ENCODE data around the gene DIP2C. TPM values are rescaled to one million over a fixed set of nuclear protein-coding genes. Genes with fewer than 3 reads are reported as not detected.
A peak's percentile ranks its signal among the peaks of the same experiment; 100 is the strongest.

Gene DIP2C
- total RNA-seq, 2 donors from 2014 or later, result 13.0 to 13.7 TPM

GRCh38 chr10:393106-393745 is 296.2 kb downstream of the DIP2C start:
- no peak overlapping the region for H3K9ac ChIP-seq (ENCODE audit: extremely low read depth, low read length, poor library complexity, severe bottlenecking)
- no peaks in the 10 kb centered on the region for H3K9me3 ChIP-seq (ENCODE audit: control insufficient read depth, low read length)
- no peak for TF ChIP-seq CTCF (conservative IDR thresholded peaks at IDR 0.05)
- H3K4me1 Mint-ChIP-seq, result peaks cover 21% of the 10 kb centered on the region
- H3K27me3 Mint-ChIP-seq (ENCODE audit: insufficient read depth), result no peaks in the 10 kb centered on the region
- H3K4me3 ChIP-seq (ENCODE audit: low read length), result no peak overlapping the region
- H3K27ac Mint-ChIP-seq, result peak overlapping the region; percentile 32
- H3K36me3 ChIP-seq (ENCODE audit: control insufficient read depth, insufficient read depth, low read length), result peaks cover 16% of the 10 kb centered on the region
- H3K9me3 Mint-ChIP-seq, result no peaks in the 10 kb centered on the region
- H3K36me3 Mint-ChIP-seq (ENCODE audit: low read depth), result peaks cover 13% of the 10 kb centered on the region
- peaks cover 13% of the 10 kb centered on the region for H3K4me1 ChIP-seq (ENCODE audit: control insufficient read depth, insufficient read depth, low read length)
- no peak overlapping the region for H3K4me3 Mint-ChIP-seq
- WGBS, 2 experiments (ENCODE audit: insufficient coverage in 1 of 2, insufficient read length in 1 of 2), result 96% methylated on average over 7 to 12 of the region's 13 CpGs
- H3K27ac ChIP-seq (ENCODE audit: low read depth, low read length), result no peak overlapping the region
- DNase-seq, result no peak
- H3K27me3 ChIP-seq (ENCODE audit: control insufficient read depth, insufficient read depth, low read length, poor library complexity, severe bottlenecking), result no peaks in the 10 kb centered on the region

GRCh38 chr10:392705-393037 is 296.8 kb downstream of the DIP2C start:
- Histone ChIP-seq H3K9ac (ENCODE audit: extremely low read depth, low read length, poor library complexity, severe bottlenecking) (no peak overlapping the region), H3K4me1 (ENCODE audit: control insufficient read depth, insufficient read depth, low read length) (peaks cover 9% of the 10 kb centered on the region), H3K27ac (ENCODE audit: low read depth, low read length) (no peak overlapping the region), H3K9me3 (ENCODE audit: control insufficient read depth, low read length) (no peaks in the 10 kb centered on the region), H3K4me3 (ENCODE audit: low read length) (no peak overlapping the region), H3K36me3 (ENCODE audit: control insufficient read depth, insufficient read depth, low read length) (peaks cover 16% of the 10 kb centered on the region), H3K27me3 (ENCODE audit: control insufficient read depth, insufficient read depth, low read length, poor library complexity, severe bottlenecking) (no peaks in the 10 kb centered on the region)
- H3K27me3 Mint-ChIP-seq (ENCODE audit: insufficient read depth), result no peaks in the 10 kb centered on the region
- H3K36me3 Mint-ChIP-seq (ENCODE audit: low read depth), result peaks cover 14% of the 10 kb centered on the region
- no peaks in the 10 kb centered on the region for H3K9me3 Mint-ChIP-seq
- no peak overlapping the region for H3K4me3 Mint-ChIP-seq
- H3K27ac Mint-ChIP-seq, result peak overlapping the region; percentile 32
- TF ChIP-seq CTCF (conservative IDR thresholded peaks at IDR 0.05), result no peak
- DNase-seq, result no peak
- peaks cover 18% of the 10 kb centered on the region for H3K4me1 Mint-ChIP-seq
- 84 to 91% methylated on average over 2 to 21 of the region's 21 CpGs for WGBS, 2 experiments (ENCODE audit: insufficient coverage in 1 of 2, insufficient read length in 1 of 2)

GRCh38 chr10:391847-392704 is 297.4 kb downstream of the DIP2C start:
- H3K27ac Mint-ChIP-seq, result peak overlapping the region; percentile 60

More at GRCh38 chr10:391847-392704, 297.4 kb downstream of the DIP2C start:
- DNase-seq, result no peak
- Histone ChIP-seq H3K4me3 (ENCODE audit: low read length) (no peak overlapping the region), H3K4me1 (ENCODE audit: control insufficient read depth, insufficient read depth, low read length) (peaks cover 6% of the 10 kb centered on the region), H3K9ac (ENCODE audit: extremely low read depth, low read length, poor library complexity, severe bottlenecking) (no peak overlapping the region), H3K27ac (ENCODE audit: low read depth, low read length) (no peak overlapping the region), H3K36me3 (ENCODE audit: control insufficient read depth, insufficient read depth, low read length) (peaks cover 16% of the 10 kb centered on the region), H3K27me3 (ENCODE audit: control insufficient read depth, insufficient read depth, low read length, poor library complexity, severe bottlenecking) (no peaks in the 10 kb centered on the region), H3K9me3 (ENCODE audit: control insufficient read depth, low read length) (no peaks in the 10 kb centered on the region)
- peaks cover 16% of the 10 kb centered on the region for H3K36me3 Mint-ChIP-seq (ENCODE audit: low read depth)
- no peak for TF ChIP-seq CTCF (conservative IDR thresholded peaks at IDR 0.05)
- no peaks in the 10 kb centered on the region for H3K27me3 Mint-ChIP-seq (ENCODE audit: insufficient read depth)
- WGBS, 2 experiments (ENCODE audit: insufficient coverage in 1 of 2, insufficient read length in 1 of 2), result 92 to 96% methylated on average over 18 to 27 of the region's 27 CpGs
- H3K4me1 Mint-ChIP-seq, result peaks cover 14% of the 10 kb centered on the region
- H3K9me3 Mint-ChIP-seq, result no peaks in the 10 kb centered on the region
- no peak overlapping the region for H3K4me3 Mint-ChIP-seq
